DND-41 (cell line): ENCODE data around the gene EPB41L3.

Experiments
- ATAC-seq: fragments of 200-7000 bp; cut with Tn5 transposase; 3 replicates; pipeline ENCODE4 v1.9.1; 2021; ENCODE audit warnings: low read depth; ENCODE audit not compliant: insufficient read depth
- DNase-seq: peaks from one replicate; pipeline ENCODE4 v3.0.0-alpha.2; 2020
- H2AFZ ChIP-seq: 2 replicates; pipeline ENCODE4 v1.6.0; 2012; ENCODE audit warnings: low read depth, low read length
- H3K27ac ChIP-seq: 2 replicates; pipeline ENCODE4 v1.5.1; 2012; ENCODE audit warnings: low read length, inconsistent platforms
- H3K27me3 ChIP-seq: fragments of 200-600 bp; sonication (generic); 2 replicates; pipeline ENCODE4 v1.6.0; 2012; ENCODE audit warnings: low read length, mild to moderate bottlenecking, inconsistent platforms; ENCODE audit not compliant: insufficient read depth, poor library complexity
- H3K36me3 ChIP-seq: 2 replicates; pipeline ENCODE4 v1.5.1; 2012; ENCODE audit warnings: low read length, inconsistent platforms; ENCODE audit not compliant: insufficient read depth
- H3K4me1 ChIP-seq: 2 replicates; pipeline ENCODE4 v1.5.1; 2012; ENCODE audit warnings: mild to moderate bottlenecking, low read length; ENCODE audit not compliant: insufficient read depth
- H3K4me2 ChIP-seq: 2 replicates; pipeline ENCODE4 v1.6.0; 2012; ENCODE audit warnings: mild to moderate bottlenecking, moderate library complexity, low read length, inconsistent platforms; ENCODE audit not compliant: insufficient read depth
- H3K4me3 ChIP-seq, 2 experiments: fragments of 200-600 bp in 1 of 2; shearing (Covaris generic) in 1 of 2; 2 replicates each; pipeline ENCODE4 v1.5.1; 2012 to 2016; ENCODE audit warnings: inconsistent platforms in 2 of 2, low read length in 2 of 2, mild to moderate bottlenecking in 2 of 2, low read depth in 1 of 2, moderate library complexity in 1 of 2
- H3K79me2 ChIP-seq: 2 replicates; pipeline ENCODE4 v1.6.0; 2012; ENCODE audit warnings: low read length, inconsistent platforms; ENCODE audit not compliant: insufficient read depth
- H3K9ac ChIP-seq: 2 replicates; pipeline ENCODE4 v1.6.0; 2012; ENCODE audit warnings: low read depth, mild to moderate bottlenecking, inconsistent platforms, low read length, moderate library complexity
- H3K9me3 ChIP-seq: 2 replicates; pipeline ENCODE4 v1.5.1; 2012; ENCODE audit warnings: low read length, moderate library complexity, mild to moderate bottlenecking, inconsistent platforms; ENCODE audit not compliant: insufficient read depth, severe bottlenecking
- H4K20me1 ChIP-seq: 2 replicates; pipeline ENCODE4 v1.6.0; 2012; ENCODE audit warnings: low read length; ENCODE audit not compliant: insufficient read depth
- EZH2 ChIP-seq: IDR thresholded peaks from 3 replicates; pipeline ENCODE4 v1.6.1; 2012; ENCODE audit warnings: borderline replicate concordance, low read depth, mild to moderate bottlenecking, moderate library complexity, low read length, inconsistent platforms; ENCODE audit not compliant: severe bottlenecking
- TF ChIP-seq, protein P1 (sequence below): IDR thresholded peaks from 2 replicates; pipeline ENCODE4 v1.5.1; 2012; ENCODE audit warnings: borderline replicate concordance, low read length, moderate library complexity, mild to moderate bottlenecking; ENCODE audit not compliant: poor library complexity, severe bottlenecking; ENCODE audit errors: extremely low read depth

EPB41L3 gene

DNA sequence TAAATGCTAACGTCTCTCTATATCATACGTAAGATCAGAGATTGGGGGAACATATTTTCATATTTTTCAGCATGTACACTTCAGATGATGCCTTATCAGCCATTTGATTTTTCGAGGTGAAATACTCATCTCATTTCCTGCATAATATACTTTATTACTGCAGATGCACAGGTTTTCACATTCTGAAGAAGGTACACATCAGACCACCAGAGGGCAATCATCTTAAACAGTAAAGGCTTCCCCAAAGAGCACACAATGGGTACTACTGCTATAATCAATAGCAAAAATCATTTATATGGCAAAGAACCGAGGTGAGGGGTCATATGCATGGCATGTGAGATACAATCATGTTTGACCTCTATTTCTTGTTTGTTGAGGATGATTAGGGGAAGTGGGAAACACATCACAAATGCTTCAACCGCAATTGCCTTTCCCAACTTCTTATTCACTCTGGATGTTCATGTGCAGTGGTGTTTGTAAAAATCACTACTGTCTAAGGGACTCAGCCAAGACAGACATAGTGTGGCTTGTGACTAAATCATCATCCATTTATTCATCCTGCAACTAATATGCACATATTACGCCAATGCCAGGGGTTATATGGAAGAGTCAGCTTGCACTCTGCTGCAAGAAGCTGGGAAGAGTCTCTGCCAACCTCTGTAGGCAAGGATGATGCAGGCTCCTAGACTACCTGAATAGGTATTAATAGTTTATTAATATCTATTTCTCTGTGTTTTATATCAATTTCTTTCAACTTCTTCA is 118.7 kb downstream of the EPB41L3 start:
- H3K79me2 ChIP-seq = no peaks in the 10 kb centered on the region
- H3K27me3 ChIP-seq = no peaks in the 10 kb centered on the region
- H4K20me1 ChIP-seq = no peaks in the 10 kb centered on the region
- H3K36me3 ChIP-seq = no peaks in the 10 kb centered on the region
- H3K4me2 ChIP-seq = no peak overlapping the region
- ATAC-seq (peak; percentile 67), DNase-seq (peak; percentile 8)
- H2AFZ ChIP-seq = no peak overlapping the region
- H3K4me3 ChIP-seq = no peak overlapping the region
- no peak overlapping the region for H3K9ac ChIP-seq
- TF ChIP-seq, protein P1, sequence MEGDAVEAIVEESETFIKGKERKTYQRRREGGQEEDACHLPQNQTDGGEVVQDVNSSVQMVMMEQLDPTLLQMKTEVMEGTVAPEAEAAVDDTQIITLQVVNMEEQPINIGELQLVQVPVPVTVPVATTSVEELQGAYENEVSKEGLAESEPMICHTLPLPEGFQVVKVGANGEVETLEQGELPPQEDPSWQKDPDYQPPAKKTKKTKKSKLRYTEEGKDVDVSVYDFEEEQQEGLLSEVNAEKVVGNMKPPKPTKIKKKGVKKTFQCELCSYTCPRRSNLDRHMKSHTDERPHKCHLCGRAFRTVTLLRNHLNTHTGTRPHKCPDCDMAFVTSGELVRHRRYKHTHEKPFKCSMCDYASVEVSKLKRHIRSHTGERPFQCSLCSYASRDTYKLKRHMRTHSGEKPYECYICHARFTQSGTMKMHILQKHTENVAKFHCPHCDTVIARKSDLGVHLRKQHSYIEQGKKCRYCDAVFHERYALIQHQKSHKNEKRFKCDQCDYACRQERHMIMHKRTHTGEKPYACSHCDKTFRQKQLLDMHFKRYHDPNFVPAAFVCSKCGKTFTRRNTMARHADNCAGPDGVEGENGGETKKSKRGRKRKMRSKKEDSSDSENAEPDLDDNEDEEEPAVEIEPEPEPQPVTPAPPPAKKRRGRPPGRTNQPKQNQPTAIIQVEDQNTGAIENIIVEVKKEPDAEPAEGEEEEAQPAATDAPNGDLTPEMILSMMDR = peak; percentile 67
- TF ChIP-seq EZH2 = no peak
- no peaks in the 10 kb centered on the region for H3K9me3 ChIP-seq
- H3K4me1 ChIP-seq = no peaks in the 10 kb centered on the region
- H3K27ac ChIP-seq = no peak overlapping the region

DNA sequence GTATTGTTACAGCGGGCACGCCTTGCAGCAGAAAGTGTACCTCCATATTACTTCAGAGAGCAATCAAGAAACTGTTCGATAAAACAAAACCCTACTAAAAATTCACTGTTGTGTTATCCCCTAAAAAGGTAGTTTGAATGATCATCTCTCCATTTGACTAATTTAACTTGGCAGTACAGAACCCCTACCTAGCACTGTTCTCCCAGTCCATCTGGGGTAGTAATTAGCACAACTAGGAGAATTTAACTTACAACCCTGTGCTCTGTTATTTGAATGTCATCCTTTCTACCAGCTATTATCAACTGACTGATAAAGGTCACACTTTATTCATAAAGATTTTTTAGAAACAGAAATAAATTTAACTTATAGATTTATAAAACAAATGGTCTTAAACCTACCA is 121.2 kb downstream of the EPB41L3 start:
- Histone ChIP-seq H3K36me3 (no peaks in the 10 kb centered on the region), H2AFZ (no peak overlapping the region), H3K9ac (no peak overlapping the region), H3K27ac (no peak overlapping the region), H3K9me3 (no peaks in the 10 kb centered on the region), H3K4me2 (no peak overlapping the region), H3K27me3 (no peaks in the 10 kb centered on the region), H4K20me1 (no peaks in the 10 kb centered on the region), H3K4me3 (no peak overlapping the region), H3K4me1 (no peaks in the 10 kb centered on the region), H3K79me2 (no peaks in the 10 kb centered on the region)
- TF ChIP-seq, protein P1 = no peak
- TF ChIP-seq EZH2 = no peak
- ATAC-seq = no peak
- DNase-seq = no peak

- DNase-seq (no peak), ATAC-seq (no peak)
- Histone ChIP-seq H3K9ac (no peak overlapping the region), H3K27me3 (peaks cover 4% of the 10 kb centered on the region), H3K4me1 (no peaks in the 10 kb centered on the region), H3K36me3 (no peaks in the 10 kb centered on the region), H4K20me1 (no peaks in the 10 kb centered on the region), H3K4me3 (no peak overlapping the region), H3K4me2 (no peak overlapping the region), H3K79me2 (no peaks in the 10 kb centered on the region), H2AFZ (no peak overlapping the region), H3K9me3 (no peaks in the 10 kb centered on the region), H3K27ac (no peak overlapping the region)
- no peak for TF ChIP-seq EZH2
- TF ChIP-seq, protein P1 = no peak
Observed at GRCh38 chr18:5421981-5422380, 121.8 kb downstream of the EPB41L3 start.
